ENCODE data around the gene G6PD. TPM values are rescaled to one million over a fixed set of nuclear protein-coding genes. Genes with fewer than 3 reads are reported as not detected.

The G6PD gene
- total RNA-seq, 1 experiment from 2014 or later, result 72.8 TPM

- no peak for TF ChIP-seq ARID4B (CRISPR knock-in tag; IDR thresholded peaks at IDR 0.05; ENCODE audit: borderline replicate concordance)
- TF ChIP-seq PREB (CRISPR knock-in tag; IDR thresholded peaks at IDR 0.05; ENCODE audit: borderline replicate concordance), result no peak
- no peak for TF ChIP-seq GABPB1 (CRISPR knock-in tag; IDR thresholded peaks at IDR 0.05)
- TF ChIP-seq MLX (CRISPR knock-in tag; IDR thresholded peaks at IDR 0.05), result no peak
- no peak for TF ChIP-seq RELA (CRISPR knock-in tag; IDR thresholded peaks at IDR 0.05; ENCODE audit: borderline replicate concordance)
- TF ChIP-seq CBFB (CRISPR knock-in tag; IDR thresholded peaks at IDR 0.05; ENCODE audit: low read depth), result no peak
Observed at GRCh38 chrX:154484255-154485149, 62.1 kb downstream of the G6PD start (continued).

GRCh38 chrX:154483325-154483724 is 63.3 kb downstream of the G6PD start:
- H3K4me3 Mint-ChIP-seq, result no peak overlapping the region
- H3K27me3 Mint-ChIP-seq (ENCODE audit: low read depth), result no peaks in the 10 kb centered on the region
- H3K4me1 Mint-ChIP-seq, result peaks cover 3% of the 10 kb centered on the region; the same call in 1 of the 2 replicates
- no peaks in the 10 kb centered on the region; the same call in 1 of the 2 replicates for H3K36me3 Mint-ChIP-seq
- CTCF ChIA-PET, result interaction anchor here (0.6 kb wide), 1 partner anchor 110 kb away, joined by 4 read pairs; no protein-coding TSS in a partner anchor
- POLR2A ChIA-PET, result no interaction called here
- no peak for ATAC-seq
- H3K9me3 Mint-ChIP-seq, result no peaks in the 10 kb centered on the region
- DNase-seq (ENCODE audit: low spot score), result no peak
- H3K27ac Mint-ChIP-seq, result no peak overlapping the region; the same call in 1 of the 2 replicates
- no peak for TF ChIP-seq RELA (CRISPR knock-in tag; IDR thresholded peaks at IDR 0.05; ENCODE audit: borderline replicate concordance)
- no peak for TF ChIP-seq ZBTB21 (CRISPR knock-in tag; IDR thresholded peaks at IDR 0.05; ENCODE audit: borderline replicate concordance)
- TF ChIP-seq ZNF425 (CRISPR knock-in tag; conservative IDR thresholded peaks at IDR 0.05), result no peak
- no peak for TF ChIP-seq ZNF512 (CRISPR knock-in tag; IDR thresholded peaks at IDR 0.05; ENCODE audit: borderline replicate concordance)
- no peak for TF ChIP-seq HMGXB4 (CRISPR knock-in tag; IDR thresholded peaks at IDR 0.05)
- no peak for TF ChIP-seq PRDM15 (CRISPR knock-in tag; IDR thresholded peaks at IDR 0.05)
- no peak for TF ChIP-seq MLX (CRISPR knock-in tag; IDR thresholded peaks at IDR 0.05)
- no peak for TF ChIP-seq ERG (CRISPR knock-in tag; IDR thresholded peaks at IDR 0.05)
- TF ChIP-seq KAT7 (CRISPR knock-in tag; IDR thresholded peaks at IDR 0.05; ENCODE audit: borderline replicate concordance), result no peak
